Endothelial cell of umbilical vein (primary cell): ENCODE measurements around the gene PLXNA4. TPM values are rescaled to one million over a fixed set of nuclear protein-coding genes. Genes with fewer than 3 reads are reported as not detected.

Source experiments
- BruUV-seq: library from RNA; stranded (reverse); fragments of 400-500 nt; replicated peaks from 2 replicates; lab custom pipeline; 2021; lab: Mats Ljungman, UMichigan
- CTCF ChIA-PET: fragments of 300-600, 350-600 bp; sonication (Branson Sonifier 250); formaldehyde crosslinking; loops from one replicate; lab custom pipeline; 2021; ENCODE audit warnings: antibody characterized with exemption, inconsistent platforms; lab: Charles Lee
- POLR2A ChIA-PET: fragments of 300-600, 350-600 bp; sonication (Branson Sonifier 250); formaldehyde crosslinking; loops from one replicate; lab custom pipeline; 2021; ENCODE audit warnings: antibody characterized with exemption, inconsistent platforms; lab: Charles Lee
- DNase-seq: peaks from one replicate; pipeline ENCODE4 v3.0.0-alpha.2; 2011; ENCODE audit warnings: low read depth, low spot score
- FAIRE-seq: peaks from 2 replicates; lab custom pipeline; 2011; peaks lifted over from hg19 to GRCh38; lab: Jason Lieb, UNC
- H2AFZ ChIP-seq: 2 replicates; pipeline ENCODE4 v1.6.0; 2012; ENCODE audit warnings: low read depth, low read length, control low read depth, inconsistent platforms
- H3K27ac ChIP-seq: 2 replicates; pipeline ENCODE4 v1.5.1; 2011; ENCODE audit warnings: low read depth, mild to moderate bottlenecking, control low read depth, low read length, moderate library complexity; ENCODE audit not compliant: insufficient read depth
- H3K27me3 ChIP-seq, 2 experiments: 2 replicates each; pipeline versions ENCODE4 v1.6.0 to v1.6.1; 2011; ENCODE audit warnings: low read length in 2 of 2, mixed read lengths in 1 of 2; ENCODE audit not compliant: control insufficient read depth in 2 of 2, insufficient read depth in 2 of 2
- H3K36me3 ChIP-seq, 2 experiments: 2 replicates in 1 of 2; 3 replicates in 1 of 2; pipeline ENCODE4 v1.5.1; 2011; ENCODE audit warnings: low read length in 2 of 2, mild to moderate bottlenecking in 1 of 2, moderate library complexity in 1 of 2; ENCODE audit not compliant: control insufficient read depth in 2 of 2, insufficient read depth in 2 of 2; ENCODE audit errors: extremely low read depth in 1 of 2
- H3K4me1 ChIP-seq: 3 replicates; pipeline ENCODE4 v1.5.1; 2011; ENCODE audit warnings: mild to moderate bottlenecking, low read length; ENCODE audit not compliant: control insufficient read depth, insufficient read depth; ENCODE audit errors: extremely low read depth
- H3K4me2 ChIP-seq: 2 replicates; pipeline ENCODE4 v1.6.1; 2011; ENCODE audit warnings: low read length, control low read depth, mixed read lengths; ENCODE audit not compliant: insufficient read depth
- H3K4me3 ChIP-seq, 3 experiments: fragments of 200-600 bp in 1 of 3; sonication (generic), shearing (Covaris generic) in 1 of 3; replicated peaks in 1 of 3; 2 replicates each; pipeline ENCODE4 v1.5.1; 2011 to 2016; ENCODE audit warnings: control low read depth in 3 of 3, low read length in 3 of 3, mild to moderate bottlenecking in 2 of 3, inconsistent platforms in 1 of 3, low read depth in 1 of 3, moderate library complexity in 1 of 3; ENCODE audit not compliant: insufficient read depth in 1 of 3
- H3K79me2 ChIP-seq: 2 replicates; pipeline ENCODE4 v1.6.0; 2012; ENCODE audit warnings: low read length, inconsistent platforms; ENCODE audit not compliant: control insufficient read depth, insufficient read depth
- H3K9ac ChIP-seq: replicated peaks from 2 replicates; pipeline ENCODE3; 2011; ENCODE audit warnings: low read length, control low read depth; ENCODE audit not compliant: insufficient read depth; ENCODE audit errors: extremely low read depth
- H3K9me1 ChIP-seq: replicated peaks from 3 replicates; pipeline ENCODE4 v1.6.0; 2011; ENCODE audit warnings: mild to moderate bottlenecking, low read length; ENCODE audit not compliant: control insufficient read depth, insufficient read depth; ENCODE audit errors: extremely low read depth
- H3K9me3 ChIP-seq: replicated peaks from 2 replicates; pipeline ENCODE4 v1.5.1; 2012; ENCODE audit warnings: low read length, inconsistent platforms; ENCODE audit not compliant: control insufficient read depth, insufficient read depth
- H4K20me1 ChIP-seq: replicated peaks from 2 replicates; pipeline ENCODE3; 2011; ENCODE audit warnings: mild to moderate bottlenecking, low read length; ENCODE audit not compliant: control insufficient read depth, insufficient read depth; ENCODE audit errors: extremely low read depth
- EZH2 ChIP-seq: IDR thresholded peaks from 2 replicates; pipeline ENCODE4 v1.6.1; 2012; ENCODE audit warnings: borderline replicate concordance, low read depth, mild to moderate bottlenecking, moderate library complexity, low read length, inconsistent platforms; ENCODE audit not compliant: severe bottlenecking
- FOS ChIP-seq: IDR thresholded peaks from 2 replicates; pipeline ENCODE4 v1.6.1; 2011; ENCODE audit warnings: mild to moderate bottlenecking, low read length, moderate library complexity, borderline replicate concordance; ENCODE audit not compliant: insufficient read depth
- dilution Hi-C: fragments of 300-500 bp; cut with MboI; formaldehyde crosslinking; loops from one replicate; pipeline ENCODE4 v1.15.0; 2019; ENCODE audit warnings: low sequenced_read_pairs; ENCODE audit not compliant: extremely low pct_ligation_motif_present
- intact Hi-C: fragments of 100-400 bp; cut with micrococcal nuclease; formaldehyde crosslinking; loops from one replicate; pipeline ENCODE4 v1.10.0; 2022
- polyA plus RNA-seq, 4 experiments: library from polyadenylated mRNA; depleted of rRNA in 3 of 4; stranded (reverse) in 3 of 4; unstranded in 1 of 4; fragments of >200 nt; gene quantifications; 2 replicates each; pipeline versions ENCODE4 v1.2.1 to v1.2.3, GENCODE V29; 2011 to 2012; ENCODE audit warnings: missing spikeins in 1 of 4
- total RNA-seq: library from RNA; stranded (reverse); gene quantifications from 2 replicates; pipeline ENCODE4 v1.2.3, GENCODE V29; 2021
- TF ChIP-seq, protein P1 (sequence below), 2 donors: IDR thresholded peaks; 1 replicate in 1 of 2; 2 replicates in 1 of 2; pipeline ENCODE4 v1.5.1; 2011; ENCODE audit warnings: low read length in 2 of 2, mild to moderate bottlenecking in 2 of 2, moderate library complexity in 2 of 2, control low read depth in 1 of 2, inconsistent platforms in 1 of 2, low read depth in 1 of 2; ENCODE audit not compliant: insufficient read depth in 1 of 2; ENCODE audit errors: extremely low read depth in 1 of 2

PLXNA4 gene
- total and polyA plus RNA-seq, 2 donors (not counting 3 experiments of a cell fraction or from before 2014, with no cell fraction given), result 12.1 to 20.4 TPM

DNA sequence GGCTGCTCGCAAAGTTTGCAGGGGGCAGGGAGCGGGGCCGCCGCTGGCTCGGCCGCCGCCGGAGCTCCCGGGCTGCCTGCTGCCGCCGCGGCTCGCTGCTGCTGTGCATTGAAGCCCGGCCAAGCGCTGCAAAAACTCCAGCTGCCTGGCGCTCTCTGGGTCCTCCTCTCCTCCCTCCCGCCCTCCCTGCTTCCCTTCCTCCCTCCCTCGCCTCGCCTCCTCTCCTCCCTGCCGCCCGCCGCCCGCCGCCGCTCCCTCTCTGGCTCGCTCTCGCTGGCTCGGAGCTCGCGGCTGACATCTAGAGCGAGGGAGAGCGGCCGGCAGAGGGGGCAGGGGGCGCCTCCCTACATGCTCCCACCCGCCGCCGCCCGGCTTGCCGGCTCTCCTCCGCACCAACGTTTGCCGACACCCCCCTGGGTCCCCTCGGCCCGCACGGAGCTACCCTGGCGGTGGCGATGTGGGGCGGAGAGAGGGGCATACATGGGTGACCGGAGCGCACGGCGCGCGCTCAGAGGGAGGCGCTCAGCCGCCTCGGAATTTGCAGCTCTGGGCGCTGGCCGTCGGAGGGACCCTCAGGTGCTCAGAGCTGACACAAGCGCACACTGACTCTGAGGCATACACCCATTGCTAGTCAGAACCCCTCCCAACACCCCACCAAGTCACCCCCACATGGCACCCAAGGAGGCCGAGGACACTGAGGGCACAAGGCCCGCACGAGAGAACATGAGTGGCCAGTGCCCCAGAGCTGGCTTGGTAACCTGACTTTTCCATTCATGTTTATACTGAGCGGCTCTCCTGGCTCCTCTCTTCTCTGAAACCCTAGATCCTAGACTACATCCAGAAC lies 1.2 kb upstream of the PLXNA4 start:
- intact Hi-C loops (loop anchor here (1.0 to 10.0 kb wide), 3 partner anchors 513 to 857 kb away; no protein-coding TSS in a partner anchor), dilution Hi-C loops (no loop called here)
- FAIRE-seq (peak; percentile 75), DNase-seq (peak; percentile 74)
- peak overlapping the region; percentile 29 for H3K4me2 ChIP-seq
- TF ChIP-seq EZH2, result peak; percentile 46
- no peak for TF ChIP-seq FOS
- TF ChIP-seq, protein P1, sequence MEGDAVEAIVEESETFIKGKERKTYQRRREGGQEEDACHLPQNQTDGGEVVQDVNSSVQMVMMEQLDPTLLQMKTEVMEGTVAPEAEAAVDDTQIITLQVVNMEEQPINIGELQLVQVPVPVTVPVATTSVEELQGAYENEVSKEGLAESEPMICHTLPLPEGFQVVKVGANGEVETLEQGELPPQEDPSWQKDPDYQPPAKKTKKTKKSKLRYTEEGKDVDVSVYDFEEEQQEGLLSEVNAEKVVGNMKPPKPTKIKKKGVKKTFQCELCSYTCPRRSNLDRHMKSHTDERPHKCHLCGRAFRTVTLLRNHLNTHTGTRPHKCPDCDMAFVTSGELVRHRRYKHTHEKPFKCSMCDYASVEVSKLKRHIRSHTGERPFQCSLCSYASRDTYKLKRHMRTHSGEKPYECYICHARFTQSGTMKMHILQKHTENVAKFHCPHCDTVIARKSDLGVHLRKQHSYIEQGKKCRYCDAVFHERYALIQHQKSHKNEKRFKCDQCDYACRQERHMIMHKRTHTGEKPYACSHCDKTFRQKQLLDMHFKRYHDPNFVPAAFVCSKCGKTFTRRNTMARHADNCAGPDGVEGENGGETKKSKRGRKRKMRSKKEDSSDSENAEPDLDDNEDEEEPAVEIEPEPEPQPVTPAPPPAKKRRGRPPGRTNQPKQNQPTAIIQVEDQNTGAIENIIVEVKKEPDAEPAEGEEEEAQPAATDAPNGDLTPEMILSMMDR (IDR thresholded peaks at IDR 0.05; ENCODE audit: extremely low read depth in 1 of 2, insufficient read depth in 1 of 2, low read depth in 1 of 2, low read length in 2 of 2), result peak; percentile 15 to 44
- H4K20me1 ChIP-seq, result no peaks in the 10 kb centered on the region
- no peaks in the 10 kb centered on the region for H3K9me1 ChIP-seq
- H3K4me3 ChIP-seq, result peak overlapping the region in 1 of 3 experiments; percentile 73
- no peaks in the 10 kb centered on the region for H3K27me3 ChIP-seq
- H3K36me3 ChIP-seq, result no peaks in the 10 kb centered on the region
- peaks cover 38% of the 10 kb centered on the region for H3K4me1 ChIP-seq
- ChIA-PET CTCF (interaction anchor here (0.7 to 11.8 kb wide), 22 partner anchors 9 to 857 kb away, joined by 3 to 268 read pairs (median 4); no protein-coding TSS in a partner anchor), POLR2A (interaction anchor here (0.8 kb wide), 1 partner anchor 259 kb away, joined by 4 read pairs; no protein-coding TSS in a partner anchor)
- no peaks in the 10 kb centered on the region for H3K9me3 ChIP-seq
- H3K9ac ChIP-seq, result no peak overlapping the region
- BruUV-seq, result no TSS peak
- H3K79me2 ChIP-seq, result peaks cover 16% of the 10 kb centered on the region
- peak overlapping the region; percentile 43 for H2AFZ ChIP-seq
- no peak overlapping the region for H3K27ac ChIP-seq
